Glomerular endothelial cell (primary cell): ENCODE measurements around the gene GPR89A. TPM values are rescaled to one million over a fixed set of nuclear protein-coding genes. Genes with fewer than 3 reads are reported as not detected.
"Not testable (repeated sequence)": the region's sequence is repeated elsewhere in the genome, so short reads cannot be mapped to it uniquely, and the experiment has no call there.

ENCODE experiments used
- DNase-seq: peaks from one replicate; pipeline ENCODE4 v3.0.0-alpha.2; 2011; ENCODE audit warnings: low read depth, low spot score; ENCODE audit errors: extremely low read depth
- total RNA-seq: library from RNA; depleted of rRNA; stranded (reverse); fragments of >200 nt; gene quantifications from 2 replicates; pipeline ENCODE4 v1.2.3, GENCODE V29; 2015

The GPR89A gene
- total RNA-seq: 17.6 and 25.7 TPM in 2 replicates

DNA sequence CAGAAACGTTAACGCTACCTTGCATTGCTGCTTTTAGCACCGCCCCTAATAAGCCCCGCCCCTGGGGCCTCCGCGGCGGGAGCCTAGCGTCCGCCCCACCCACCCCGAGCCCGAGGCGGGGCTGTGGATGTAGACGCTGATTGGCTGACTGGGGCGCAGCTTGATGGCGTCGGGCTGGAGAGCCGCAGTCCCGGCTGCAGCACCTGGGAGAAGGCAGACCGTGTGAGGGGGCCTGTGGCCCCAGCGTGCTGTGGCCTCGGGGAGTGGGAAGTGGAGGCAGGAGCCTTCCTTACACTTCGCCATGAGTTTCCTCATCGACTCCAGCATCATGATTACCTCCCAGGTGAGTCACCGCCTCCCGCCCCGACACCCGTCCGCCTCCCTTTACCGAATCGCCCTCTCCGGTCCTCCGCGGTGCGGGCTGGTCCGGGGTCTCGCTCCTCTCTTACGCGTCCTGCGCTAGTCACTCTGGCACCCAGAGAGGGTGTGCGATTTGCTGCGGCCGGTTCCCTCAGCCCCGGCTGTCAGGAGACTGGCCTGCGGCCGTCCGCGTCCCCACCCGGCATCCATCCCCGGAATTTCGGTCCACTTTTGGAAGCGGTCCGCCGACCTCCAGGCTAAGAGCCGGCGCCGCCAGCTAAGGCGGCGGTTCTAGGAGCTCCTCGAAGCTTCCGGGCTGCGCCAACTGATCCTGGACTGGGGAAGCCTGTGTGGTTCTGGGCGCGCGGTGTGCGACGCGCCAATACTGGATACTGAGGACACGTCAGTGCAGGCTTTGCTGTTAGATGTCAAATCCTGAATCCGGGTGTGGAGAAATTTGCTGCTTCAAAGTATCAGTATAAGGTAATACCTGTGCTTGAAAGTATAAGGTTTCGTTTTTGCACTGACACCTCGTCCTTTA is at the start of gene GPR89A:
Gene GPR89A, plus strand, starts transcription at position 156 of the 901 bp plus-strand sequence. Its CDS starts 146 bp downstream, at position 302.
- peak; percentile 36 for DNase-seq

DNA sequence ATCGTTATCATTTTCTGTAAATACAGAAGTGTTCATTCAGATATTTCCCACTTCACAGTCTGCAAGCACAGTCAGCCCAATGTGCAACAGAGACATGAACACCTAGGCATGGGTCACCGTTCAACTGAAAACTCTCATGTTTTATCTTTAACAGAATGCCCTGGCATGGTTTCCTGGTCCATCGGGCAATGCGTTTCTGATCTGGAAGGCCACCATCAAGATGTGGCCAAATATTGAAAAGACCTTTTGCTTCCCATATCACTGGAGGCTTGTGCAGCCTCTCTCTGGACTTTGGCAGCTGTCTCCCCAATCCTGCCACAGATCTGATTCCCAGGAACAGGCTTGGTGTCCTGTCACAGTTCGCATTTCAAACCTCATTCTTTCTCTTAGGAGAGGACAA is 21.0 kb upstream of the GPR89A start:
- DNase-seq: not testable (repeated sequence)

DNA sequence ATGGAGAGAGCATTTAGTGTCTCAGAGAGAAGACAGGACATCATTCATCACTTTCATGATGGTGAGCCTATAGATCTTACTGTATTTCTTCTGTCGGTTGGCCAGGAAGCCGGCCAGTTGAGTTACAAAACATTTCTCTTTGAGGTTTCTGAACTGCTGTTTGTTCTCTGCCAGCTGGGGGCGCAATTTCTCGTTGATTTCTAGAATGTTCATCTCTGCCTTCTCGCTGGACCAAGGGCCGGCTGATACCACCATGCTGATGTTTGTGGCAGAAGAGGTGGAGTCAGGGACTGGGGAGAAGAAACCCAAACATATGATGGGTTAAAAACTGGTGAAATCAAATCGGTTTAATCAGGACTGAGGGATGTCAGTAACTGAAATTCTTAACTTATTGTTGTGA is 17.0 kb upstream of the GPR89A start:
- not testable (repeated sequence) for DNase-seq

DNA sequence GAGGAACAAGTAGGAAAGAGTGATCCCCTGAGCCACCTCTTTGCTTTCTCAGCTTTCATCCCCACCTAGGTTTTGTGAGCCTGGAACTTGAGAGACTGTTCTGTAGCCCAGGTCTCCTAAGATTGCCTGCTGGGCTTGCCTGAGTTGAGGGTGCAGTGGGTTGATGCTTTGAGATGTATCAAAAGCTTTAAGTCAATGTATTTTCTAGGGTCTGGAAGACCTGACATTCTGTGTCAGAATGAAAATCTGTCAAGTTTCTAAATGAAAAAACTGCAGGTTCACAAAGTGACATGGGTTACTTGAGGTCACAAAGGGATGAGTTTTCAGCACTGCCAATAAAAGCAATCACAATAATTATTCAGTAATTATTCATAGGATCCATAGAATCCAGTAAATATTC is 15.4 kb upstream of the GPR89A start:
- DNase-seq: not testable (repeated sequence)

DNA sequence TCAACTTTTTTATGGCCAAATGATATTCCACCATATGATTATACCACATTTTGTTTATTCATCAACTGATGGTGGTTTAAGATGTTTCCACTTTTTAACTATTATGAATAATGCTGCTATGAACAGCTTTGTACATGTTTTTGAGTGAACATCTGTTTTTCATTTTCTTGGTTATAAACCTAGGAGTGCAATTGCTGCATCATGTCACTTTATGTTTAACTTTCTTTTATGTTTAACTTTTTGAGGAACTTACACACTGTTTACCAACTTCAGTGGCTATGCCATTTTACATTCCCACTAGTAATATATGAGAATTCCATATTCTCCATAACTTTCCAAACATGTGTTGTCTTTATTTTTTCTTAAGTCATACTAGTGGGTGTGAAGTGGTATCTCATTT is 12.4 kb upstream of the GPR89A start:
- DNase-seq: not testable (repeated sequence)

DNA sequence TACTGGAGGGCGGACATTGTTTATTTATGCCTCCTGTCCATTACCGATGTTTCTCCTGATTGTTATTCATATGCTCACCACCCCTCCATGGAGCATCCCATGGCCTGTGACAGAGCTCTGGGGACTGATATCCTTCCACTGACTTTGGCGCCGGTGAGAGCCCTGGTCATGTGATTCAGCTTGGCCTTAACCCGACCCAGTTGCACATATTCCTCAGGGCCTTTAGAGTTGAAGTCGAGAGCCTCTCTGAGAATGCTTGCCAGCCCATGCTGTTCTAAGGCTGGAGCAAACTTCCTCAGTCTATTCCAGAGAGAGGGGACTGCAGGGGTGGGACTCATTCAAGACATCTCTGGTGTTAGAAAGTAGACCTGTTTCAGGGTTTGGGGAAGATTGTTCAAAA is 11.6 kb upstream of the GPR89A start:
- DNase-seq: not testable (repeated sequence)

DNA sequence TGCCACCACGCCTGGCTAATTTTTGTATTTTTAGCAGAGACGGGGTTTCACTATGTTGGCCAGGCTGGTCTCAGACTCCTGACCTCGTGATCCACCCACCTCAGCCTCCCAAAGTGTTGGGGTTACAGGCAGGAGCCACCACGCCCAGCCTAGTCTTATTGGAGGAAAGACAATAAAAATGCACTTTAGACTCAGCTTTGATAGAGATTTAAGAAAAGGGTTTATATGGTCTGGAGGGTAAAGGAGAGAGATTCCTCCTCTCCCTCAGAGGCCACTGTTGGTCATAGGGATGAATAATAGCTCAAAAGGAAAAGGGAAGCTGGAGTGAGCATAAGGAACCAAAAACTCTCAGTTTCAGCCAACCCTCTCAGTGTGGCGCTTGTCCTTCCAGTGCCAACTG is 8.4 kb upstream of the GPR89A start:
- DNase-seq: not testable (repeated sequence)

DNA sequence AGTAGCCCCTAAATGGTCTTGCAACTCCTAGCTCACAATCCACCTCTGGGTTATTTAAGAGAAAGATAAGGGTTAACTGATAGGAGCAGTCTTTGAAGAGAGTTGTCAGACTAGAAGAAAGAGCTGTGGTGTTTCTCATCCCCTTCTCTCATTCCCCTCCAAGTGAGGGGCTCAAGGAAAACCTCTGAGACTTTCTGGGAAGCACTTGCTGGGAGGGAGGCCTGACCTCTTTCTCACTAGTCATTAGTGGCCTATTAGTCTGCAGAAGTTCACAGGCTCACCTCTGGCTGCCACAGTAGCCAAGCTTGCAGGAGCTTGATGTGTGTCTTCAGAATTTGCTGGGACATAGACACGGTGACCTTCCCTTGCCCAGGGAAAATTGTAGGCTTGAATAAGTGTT is 6.2 kb upstream of the GPR89A start:
- DNase-seq: no peak

DNA sequence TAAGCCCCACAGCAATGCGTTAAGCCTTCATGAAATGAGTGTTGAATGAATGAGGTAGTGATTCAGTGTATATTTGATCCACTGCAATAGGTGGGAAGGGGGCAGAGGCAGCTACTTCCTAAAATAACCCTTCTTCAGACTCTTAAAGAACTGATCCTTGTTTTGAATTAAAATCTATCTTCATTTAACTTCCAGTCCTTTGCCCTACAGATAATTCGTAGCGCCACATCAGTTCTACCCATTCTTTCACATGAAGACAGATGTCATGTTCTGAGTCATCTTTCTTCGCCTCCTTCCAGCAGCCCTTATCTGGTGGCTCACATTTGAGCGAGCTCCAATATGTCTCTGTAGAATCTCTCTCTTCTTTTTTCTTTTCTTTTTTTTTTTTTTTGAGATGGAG is 948 bp upstream of the GPR89A start:
- not testable (repeated sequence) for DNase-seq

DNA sequence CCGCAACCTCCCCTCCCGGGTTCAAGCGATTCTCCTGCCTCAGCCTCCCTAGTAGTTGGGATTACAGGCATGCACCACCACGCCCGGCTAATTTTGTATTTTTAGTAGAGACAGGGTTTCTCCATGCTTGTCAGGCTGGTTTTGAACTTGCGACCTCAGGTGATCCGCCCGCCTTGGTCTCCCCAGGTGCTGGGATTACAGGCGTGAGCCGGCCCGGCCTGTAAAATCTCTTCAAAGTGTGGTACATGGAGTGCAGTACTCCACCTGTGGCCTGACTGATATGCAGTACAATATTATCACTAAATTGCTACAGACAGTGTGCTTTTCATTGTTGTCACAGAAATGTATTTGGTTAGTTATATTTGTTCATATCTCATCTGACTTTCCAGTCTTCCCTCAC is 499 bp upstream of the GPR89A start:
- not testable (repeated sequence) for DNase-seq

DNA sequence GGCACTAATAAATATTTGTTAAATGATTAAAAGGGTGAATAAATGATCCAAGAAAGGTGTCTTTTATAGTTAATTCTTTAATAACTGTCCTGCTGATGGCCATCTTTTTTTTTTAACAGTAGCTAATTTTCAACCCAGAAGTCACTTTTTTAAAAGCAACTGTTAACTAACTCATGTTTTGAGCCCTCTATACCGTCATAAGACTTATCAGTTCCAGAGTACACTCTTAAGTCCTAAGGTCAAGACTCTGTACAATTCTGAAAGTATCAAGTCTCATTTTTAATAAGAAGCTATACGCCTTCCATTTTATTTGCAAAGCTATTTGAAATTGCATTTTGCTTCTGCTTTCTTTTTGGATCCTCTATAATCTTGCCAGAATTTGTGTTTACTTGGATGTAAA is 3.0 kb downstream of the GPR89A start:
- not testable (repeated sequence) for DNase-seq

DNA sequence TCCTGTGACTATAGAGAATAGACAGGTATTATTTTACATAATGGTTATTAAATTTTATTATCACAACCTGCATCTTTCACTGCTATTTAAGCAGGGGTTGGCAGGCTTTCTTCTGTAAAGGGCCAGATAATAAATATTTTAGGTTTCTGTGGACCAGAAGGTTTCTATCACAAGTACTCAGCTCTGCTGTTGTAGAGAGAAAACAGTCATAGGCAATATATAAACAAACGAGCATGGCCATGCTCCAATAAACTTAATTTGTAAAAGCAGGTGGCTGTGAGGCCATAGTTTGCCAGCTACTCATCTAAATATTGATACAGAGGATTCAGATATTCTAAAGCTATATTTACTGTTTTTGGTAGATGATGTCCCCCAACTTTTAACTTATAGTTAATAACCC is 12.3 kb downstream of the GPR89A start:
- DNase-seq: not testable (repeated sequence)

DNA sequence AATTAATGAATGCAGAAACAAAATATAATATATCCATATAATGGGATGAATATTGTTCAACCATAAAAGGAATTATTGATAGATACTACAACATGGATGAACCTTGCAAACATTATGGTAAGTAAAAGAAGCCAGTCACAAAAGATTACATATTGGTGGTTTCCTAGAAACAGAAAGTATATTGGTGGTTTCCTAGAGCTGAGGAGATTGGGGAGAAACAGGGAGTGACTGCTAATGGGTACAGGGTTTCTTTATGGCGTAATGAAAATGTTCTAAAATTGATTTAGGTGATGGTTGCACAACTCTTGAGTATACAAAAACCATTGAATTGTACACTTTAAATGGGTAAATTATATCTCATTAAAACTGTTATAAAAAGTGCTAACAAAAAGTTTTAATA is 14.4 kb downstream of the GPR89A start:
- not testable (repeated sequence) for DNase-seq

DNA sequence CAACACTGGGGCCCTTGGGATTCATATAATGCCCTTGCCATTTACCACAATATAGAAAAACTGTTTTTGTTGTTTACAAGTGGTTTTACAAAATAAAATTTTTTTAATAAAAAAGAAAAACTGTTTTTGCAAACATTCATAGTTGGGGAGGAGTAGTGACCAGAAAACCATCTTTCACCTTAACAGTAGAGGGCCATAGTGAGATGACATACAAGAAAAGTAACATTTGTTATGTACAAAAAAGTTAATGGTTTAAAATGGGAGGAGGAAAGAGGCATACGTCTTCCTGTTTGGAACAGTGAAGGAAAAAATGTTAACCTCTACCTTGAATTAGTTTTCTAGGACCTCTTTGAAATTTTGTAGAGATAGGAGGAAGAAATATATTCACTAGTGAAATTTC is 28.4 kb downstream of the GPR89A start:
- not testable (repeated sequence) for DNase-seq

DNA sequence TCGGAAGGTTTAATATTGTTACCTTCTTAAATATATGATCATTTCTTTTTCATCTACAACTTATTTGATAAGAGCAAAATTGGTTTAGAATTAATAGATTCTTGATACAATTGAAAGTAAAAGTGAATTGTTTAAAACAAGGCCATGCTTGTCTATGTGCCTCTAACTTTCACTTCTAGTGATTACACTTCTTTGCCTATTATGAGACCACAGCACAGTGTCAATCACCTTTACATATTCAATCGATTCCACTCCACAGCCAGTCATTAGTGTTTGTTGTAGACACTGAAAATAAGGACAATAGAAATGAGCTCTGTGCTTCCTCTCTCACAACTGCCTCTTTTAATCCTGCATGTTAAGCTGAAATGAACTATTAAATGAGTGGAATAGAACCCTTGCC is 34.1 kb downstream of the GPR89A start:
- not testable (repeated sequence) for DNase-seq

DNA sequence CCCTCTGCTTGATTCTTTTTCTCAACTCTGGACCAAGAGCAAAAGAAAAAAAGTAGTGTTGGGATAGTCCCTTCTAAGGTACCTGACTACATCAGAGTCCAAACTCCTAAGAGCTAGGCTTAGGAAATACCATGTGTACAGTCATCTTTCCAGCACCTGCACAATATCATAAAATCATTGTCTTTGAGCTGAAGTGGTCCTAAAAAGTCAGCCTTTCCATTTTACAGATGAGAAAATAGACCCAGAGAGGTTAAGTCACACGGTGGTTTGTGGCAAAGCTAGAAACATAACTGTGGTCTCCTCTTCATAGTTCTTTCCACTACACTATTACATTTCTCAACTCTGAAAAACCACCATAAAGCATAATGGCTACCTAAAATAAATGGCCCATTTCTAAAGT is 36.2 kb downstream of the GPR89A start:
- DNase-seq: not testable (repeated sequence)

DNA sequence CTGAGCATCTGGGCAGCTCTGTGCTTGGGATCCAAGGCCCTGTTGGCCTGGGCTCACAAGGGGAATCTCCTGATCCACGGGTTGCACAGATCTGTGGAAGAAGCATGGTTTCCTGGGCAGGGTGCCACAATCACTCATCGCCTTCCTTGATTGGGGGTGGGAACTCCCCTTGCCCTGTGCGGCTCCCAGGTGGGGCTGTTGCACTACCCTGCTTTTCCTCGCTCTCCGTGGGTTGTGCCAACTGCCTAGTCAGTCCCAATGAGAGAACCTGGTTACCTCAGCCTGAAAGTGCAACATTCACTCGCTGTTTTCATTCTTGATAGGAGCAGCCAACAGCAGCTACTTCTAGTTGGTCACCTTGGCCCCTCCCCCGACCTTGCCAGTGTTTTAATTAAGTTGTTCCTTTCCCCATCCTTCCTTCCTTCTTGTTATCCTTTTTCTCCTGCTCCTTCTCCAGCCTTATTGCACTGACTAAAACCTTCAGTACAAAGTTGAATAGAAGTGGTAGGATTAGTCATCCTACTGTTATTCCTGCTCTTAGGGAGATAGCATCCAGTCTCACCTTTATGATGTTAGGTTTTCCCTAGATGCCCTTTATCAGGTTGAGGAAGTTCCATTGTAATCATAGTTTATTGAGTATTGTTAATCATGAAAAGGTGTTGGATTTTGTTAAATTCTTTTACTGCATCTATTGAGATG is 48.6 kb downstream of the GPR89A start:
- DNase-seq: not testable (repeated sequence)

DNA sequence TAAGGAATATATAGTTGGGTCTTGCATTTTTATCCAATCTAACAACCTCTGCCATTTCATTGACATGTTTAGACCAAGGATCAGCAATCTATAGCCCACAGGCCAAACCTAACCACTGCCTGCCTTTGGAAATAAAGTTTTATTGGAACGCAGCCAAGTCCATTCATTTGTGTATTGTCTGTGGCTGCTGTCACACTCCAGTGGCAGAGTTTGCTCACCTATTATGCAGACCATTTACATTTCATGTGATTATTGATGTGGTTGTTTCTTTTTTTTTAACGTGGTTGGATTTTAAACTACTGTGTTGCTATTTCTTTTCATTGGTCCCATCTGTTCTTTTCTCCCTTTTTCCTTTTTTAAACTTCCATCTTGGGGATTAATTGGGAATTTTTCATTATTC is 54.7 kb downstream of the GPR89A start:
- DNase-seq: not testable (repeated sequence)

DNA sequence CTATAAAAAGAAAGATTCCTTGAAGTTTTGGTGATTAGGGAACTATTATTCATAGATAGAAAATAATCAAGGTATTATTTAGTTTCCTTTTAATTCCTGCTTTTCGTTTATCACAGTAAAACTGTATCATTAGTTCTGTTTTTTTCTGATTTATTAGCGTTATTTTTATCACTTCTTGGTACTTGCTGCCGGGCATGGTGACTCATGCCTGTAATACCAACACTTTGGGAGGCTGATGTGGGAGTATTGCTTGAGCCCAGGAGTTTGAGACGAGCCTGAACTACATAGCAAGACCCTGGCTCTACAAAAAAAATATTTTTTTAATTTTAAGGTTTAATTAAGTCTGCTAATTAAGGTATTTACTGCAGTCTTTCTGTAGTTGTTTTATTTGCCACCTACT is 57.2 kb downstream of the GPR89A start:
- not testable (repeated sequence) for DNase-seq

DNA sequence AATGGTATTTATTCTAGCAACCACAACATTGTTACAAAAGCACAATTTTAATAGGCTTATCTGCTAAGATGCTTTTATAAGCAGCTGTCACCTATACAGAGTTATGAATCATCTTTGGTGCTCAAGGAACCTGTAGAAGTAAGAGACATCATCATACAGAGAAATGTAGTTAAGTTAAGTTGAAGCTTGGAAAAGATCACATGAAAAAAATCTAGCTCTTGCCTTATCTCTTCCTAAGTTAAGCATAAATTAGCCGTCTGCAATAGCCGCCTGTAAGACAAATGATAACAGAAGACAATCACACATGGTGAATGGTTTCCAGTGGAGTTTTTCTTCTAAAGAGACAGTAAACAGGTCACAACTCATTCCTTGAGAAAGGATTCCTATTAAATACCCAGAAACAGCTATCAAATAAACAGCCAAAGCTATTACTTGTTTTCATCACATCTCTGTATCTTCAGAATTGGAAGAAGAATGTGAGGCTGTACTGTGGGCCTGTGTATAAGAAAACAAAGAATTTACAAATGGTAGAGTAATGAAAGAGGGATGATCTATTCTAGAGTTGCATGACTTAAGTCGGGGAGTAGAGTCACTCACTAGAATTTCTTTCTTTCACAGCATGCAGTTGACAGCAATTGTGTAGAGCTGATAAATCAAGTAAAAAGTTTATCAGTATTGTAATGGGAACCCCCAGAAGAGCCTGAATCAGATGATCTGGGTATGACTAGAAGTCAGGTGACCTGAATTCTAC is 63.4 kb downstream of the GPR89A start:
- not testable (repeated sequence) for DNase-seq

DNA sequence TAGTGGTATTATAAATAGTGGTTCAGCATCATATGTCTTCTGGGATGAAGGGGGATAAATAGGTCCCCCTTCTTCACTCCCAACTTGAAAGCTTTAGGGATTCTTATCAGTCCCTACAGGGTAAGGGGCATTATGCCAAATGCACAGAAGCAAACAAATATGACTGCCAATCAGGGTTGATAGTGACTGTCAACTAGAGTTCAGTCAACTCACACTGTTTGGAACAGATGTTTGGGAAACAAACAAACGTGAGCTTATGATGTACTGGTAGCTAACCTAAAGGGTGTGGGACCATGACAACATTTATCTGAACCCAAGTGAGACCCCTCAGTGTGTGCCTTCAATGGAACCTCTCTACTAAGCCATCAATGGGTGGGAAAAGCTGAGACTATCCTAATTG is 65.4 kb downstream of the GPR89A start:
- DNase-seq: not testable (repeated sequence)
